Hepatocyte (in vitro differentiated cells): ENCODE data around the gene TMEM245.

Experiments
- CTCF ChIP-seq: fragments of 200-600 bp; sonication (generic); IDR thresholded peaks from 2 replicates; pipeline ENCODE4 v1.5.1; 2016; ENCODE audit warnings: antibody characterized with exemption, mild to moderate bottlenecking; ENCODE audit not compliant: poor library complexity
- EZH2 ChIP-seq: fragments of 200-600 bp; sonication (generic); IDR thresholded peaks from 2 replicates; pipeline ENCODE4 v1.6.1; 2016; ENCODE audit warnings: antibody characterized with exemption, mild to moderate bottlenecking, borderline replicate concordance
- EZH2phosphoT487 ChIP-seq: fragments of 200-600 bp; sonication (generic); IDR thresholded peaks from one replicate; pipeline ENCODE4 v1.6.1; 2018; ENCODE audit warnings: antibody characterized with exemption, mild to moderate bottlenecking, low read depth, moderate library complexity; ENCODE audit not compliant: unreplicated experiment, severe bottlenecking

DNA sequence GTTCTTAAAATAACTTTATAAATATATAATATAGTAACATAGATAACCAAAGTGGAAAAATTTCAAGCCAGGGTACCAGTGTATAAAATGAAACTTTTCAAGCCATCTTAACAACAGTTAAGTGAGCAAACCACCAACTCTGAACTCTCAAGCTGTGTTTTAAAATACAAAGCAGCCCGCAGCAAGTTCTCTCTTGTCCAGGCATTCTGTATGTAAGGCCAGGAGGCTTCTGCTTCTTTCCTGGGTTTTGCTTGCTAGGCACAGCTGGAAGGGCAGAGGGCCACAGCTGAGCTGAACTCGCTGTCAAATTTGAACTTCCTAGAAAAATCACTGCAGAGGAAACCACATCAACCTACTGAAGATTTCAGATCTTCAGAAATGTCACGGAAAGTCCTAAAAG lies 99.6 kb downstream of the TMEM245 start:
- no peak for TF ChIP-seq CTCF
- TF ChIP-seq EZH2, result no peak
- no peak for TF ChIP-seq EZH2phosphoT487
